HG03139 (cell line): ENCODE results near the gene CFAP100.

Source experiments
- ATAC-seq: cut with Tn5 transposase; IDR thresholded peaks from one replicate; pipeline ENCODE4 v1.9.1; 2021; ENCODE audit not compliant: unreplicated experiment

The CFAP100 gene

DNA sequence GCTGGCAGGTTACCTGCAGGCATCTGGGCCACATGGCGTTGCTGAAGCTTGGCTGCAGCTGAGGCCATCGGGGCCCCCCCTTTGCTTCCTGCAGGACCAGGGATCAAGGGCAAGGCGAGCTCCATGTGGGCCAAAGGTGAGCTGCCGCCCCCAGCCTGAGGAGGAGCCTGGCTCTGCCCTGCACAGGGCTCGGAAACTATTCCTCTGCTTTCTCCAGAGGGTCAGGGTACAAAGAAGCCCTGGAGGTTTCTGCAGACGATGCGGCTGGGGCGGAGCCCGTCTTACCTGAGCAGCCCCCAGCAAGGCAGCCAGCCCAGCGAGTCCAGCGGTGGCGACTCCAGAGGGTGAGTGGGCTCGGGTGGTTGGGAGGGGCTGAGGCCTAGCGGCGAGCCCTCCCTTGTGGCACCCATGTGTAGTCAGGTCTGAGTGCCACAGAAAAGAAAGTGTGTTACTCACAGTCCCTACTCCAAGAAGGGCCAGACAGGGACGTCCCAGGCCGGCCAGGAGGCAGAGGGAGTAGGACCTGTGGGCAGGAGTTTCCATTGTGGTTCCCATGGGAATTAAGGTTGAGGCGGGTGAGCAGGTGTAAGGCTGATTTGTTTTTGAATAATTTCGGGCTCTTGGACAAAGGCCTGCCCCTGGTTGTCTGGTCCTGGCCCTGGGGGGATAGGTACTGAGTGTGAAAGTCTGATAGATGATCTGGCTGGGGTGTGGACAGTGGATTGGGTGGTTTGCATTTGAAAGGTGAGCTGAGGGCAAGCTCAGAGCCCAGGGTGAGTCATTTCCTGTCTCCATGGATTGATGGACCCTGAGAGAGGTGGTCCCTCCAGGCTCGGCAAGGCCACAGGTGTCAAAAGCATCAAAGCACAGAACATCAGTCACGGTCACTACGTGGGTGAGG, 25.4 kb downstream of the CFAP100 start:
- ATAC-seq: no peak

- no peak for ATAC-seq
Measured at GRCh38 chr3:126421573-126422119, 26.9 kb downstream of the CFAP100 start.

GRCh38 chr3:126422121-126422520, 27.4 kb downstream of the CFAP100 start:
- ATAC-seq: no peak

GRCh38 chr3:126422571-126423091, 27.9 kb downstream of the CFAP100 start:
- ATAC-seq: no peak

DNA sequence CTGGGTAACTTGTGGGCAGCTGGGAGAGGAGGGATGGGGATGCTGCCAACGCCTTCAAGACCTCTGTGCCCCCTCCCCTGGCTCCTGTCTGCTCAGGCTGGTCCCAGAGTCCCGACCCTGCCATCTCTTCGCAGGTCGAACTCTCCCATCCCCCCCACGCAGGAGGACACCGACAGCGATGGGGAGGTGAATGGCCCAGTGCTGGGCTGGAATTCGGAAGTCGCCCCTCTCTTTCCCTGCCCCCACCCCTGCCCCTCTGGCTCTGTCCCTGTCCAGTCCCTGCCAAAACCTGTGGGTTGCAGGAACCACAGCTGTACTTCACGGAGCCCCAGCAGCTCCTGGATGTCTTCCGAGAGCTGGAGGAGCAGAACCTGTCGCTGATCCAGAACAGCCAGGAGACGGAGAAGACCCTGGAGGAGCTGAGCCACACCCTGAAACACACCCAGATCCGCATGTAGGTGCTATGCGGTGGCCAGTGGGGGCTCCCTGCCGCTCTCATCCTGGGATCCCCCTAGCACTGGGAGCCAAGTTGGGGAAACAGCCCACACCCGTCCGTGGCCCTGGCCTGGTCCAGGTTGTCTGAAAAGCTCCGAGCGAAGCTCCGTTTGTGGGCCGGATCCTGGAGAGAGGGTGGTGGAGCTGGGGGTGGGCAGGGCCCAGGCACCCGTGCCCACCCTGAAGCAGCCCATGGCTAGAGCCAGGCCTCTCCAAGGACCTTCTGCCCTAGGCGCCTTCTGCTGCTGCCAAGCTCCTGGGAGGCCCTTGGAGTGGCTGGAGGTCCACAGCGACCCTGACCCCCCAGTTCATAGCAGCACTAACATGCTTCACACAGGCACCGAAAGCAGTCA, 28.7 kb downstream of the CFAP100 start:
- ATAC-seq: no peak

GRCh38 chr3:126424039-126424717, 29.5 kb downstream of the CFAP100 start:
- ATAC-seq: no peak

- ATAC-seq: no peak
Measured at GRCh38 chr3:126424751-126425150, 30.0 kb downstream of the CFAP100 start.

DNA sequence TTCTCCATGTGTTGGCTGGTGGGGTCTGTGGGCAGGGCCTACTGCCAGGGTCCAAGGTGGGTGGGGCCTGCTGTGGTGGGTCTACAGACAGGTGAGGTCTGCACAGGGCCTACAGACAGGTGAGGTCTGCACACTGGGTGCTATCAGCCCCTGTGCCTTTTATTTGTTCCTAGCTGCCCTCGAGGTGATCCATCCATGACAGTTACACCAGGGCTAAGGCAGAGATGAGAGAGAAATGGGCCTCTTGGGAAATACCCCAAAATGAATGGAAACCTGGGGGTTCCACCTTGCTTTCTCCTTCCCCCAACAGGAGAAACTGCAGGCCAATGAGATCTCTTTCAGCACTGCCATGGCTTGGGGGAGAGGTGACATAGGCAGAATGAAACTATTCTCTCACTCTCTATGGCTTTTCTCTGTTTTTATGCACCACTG, 36.4 kb downstream of the CFAP100 start:
- ATAC-seq: no peak

DNA sequence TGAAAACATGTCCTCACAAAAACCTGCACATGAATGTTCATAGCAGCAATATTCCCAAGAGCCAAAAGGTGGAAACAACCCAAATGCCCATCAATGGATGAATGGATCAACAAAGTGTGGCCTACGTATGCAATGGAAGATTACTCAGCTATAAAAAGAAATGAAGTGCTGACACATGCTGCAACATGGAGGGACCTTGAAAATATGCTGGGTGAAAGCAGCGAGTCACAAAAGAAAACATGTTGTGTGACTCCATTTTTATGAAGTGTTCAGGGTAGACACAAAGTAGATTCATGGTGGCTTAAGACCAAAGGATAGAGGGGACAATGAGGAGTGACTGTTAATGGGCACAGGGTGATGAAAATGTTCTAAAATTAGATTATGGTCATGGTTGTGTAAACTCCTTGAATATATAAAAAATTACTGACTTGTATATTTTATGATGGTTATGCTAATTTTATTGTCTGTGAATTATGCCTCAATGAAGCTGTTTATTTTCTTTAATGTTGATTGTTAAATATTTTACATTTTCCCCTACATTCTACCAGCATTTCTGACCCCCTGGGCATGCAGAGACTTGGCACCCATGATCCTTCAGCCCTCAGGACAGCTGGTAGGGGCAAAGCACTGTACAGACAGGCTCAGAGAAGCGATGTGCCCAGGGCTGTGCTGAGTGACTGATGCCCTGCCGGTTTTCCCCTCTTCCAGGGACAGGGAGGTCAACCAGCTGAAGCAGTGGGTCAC, 37.8 kb downstream of the CFAP100 start:
- no peak for ATAC-seq

DNA sequence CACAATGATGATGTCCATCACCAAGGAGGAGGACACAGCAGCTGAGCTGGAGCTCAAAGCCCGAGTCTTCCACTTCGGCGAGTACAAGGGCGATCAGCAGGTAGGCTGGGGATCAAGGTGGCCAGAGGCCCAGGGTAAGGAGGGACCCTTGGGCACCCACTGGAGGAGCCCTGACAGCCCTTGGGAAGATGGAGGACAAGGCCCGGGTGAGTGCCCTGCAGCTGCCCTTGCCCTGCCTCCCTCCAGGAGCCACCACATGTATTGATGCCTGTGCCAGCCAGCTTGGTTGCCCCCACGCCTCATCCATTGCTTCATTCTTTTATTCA, 38.4 kb downstream of the CFAP100 start:
- ATAC-seq: no peak

- no peak for ATAC-seq
Measured at GRCh38 chr3:126433496-126434263, 39.0 kb downstream of the CFAP100 start.

GRCh38 chr3:126434264-126434590, 39.5 kb downstream of the CFAP100 start:
- ATAC-seq: no peak

DNA sequence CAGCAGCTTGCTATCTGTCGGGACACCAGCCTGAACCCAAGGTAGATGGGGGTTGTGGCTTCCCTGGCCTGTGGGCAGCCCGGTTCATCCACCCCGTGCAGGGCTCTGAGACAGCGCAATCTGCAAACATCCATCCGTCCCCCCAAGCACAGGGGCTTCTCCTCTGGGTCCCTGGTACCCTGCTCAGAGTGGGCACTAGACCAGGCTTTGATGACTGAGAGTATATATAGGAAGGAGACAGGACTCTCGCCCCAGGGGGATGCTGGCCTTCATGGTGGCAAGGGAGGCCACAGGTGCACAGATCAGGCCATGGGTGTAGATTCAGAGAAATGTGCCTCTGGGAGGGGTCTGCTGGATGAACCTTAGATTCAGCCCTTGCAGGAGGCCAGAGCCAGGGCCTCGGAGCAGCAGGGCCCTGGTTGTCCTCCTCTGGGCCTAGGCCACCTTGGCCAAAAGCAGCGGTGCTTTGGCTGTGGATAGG, 40.3 kb downstream of the CFAP100 start:
- ATAC-seq: no peak

- ATAC-seq: no peak
Measured at GRCh38 chr3:126435456-126436315, 41.0 kb downstream of the CFAP100 start.

DNA sequence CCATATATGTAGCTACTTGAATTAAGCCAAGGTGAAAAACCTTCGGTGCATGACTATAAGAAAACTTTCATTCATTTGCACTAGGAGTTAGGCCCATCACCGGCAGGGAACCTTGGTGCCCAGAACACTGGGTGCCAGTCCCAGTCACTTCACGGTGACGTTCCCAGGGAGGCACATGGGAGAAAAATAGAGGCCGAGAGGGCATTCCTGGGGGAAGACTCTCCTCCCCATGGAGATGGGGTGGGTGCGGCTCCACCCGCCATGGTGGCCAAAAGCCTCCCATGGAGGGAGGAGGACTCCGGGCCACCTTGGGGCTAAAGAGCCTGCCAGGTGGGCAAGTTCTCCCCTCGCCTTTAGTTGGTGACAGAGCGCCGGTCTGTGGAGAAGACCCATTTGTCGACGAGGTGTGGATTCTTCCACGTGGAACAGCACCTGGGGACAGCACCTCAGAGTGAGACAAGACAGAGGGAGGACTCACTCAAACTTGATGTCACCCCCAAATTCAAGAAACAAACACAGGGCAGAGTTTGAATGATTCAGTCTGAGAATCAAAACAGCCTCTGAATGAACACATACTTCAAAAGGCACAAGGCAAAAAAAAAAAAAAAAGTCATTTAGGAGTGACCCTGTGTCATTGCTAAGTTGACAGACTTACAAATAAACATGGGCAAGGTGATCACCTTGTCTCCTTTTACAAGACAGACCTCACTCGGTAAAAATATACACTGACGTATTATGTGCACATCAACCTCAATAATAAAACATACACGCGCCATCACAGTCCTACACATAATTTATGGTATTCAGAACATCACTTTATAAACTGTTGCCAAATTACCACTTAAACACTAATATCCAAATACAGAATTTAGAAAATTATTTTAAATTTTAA, 42.4 kb downstream of the CFAP100 start:
- no peak for ATAC-seq

- ATAC-seq: no peak
Measured at GRCh38 chr3:126438186-126438585, 43.5 kb downstream of the CFAP100 start.

GRCh38 chr3:126438746-126439145, 44.0 kb downstream of the CFAP100 start:
- no peak for ATAC-seq
